Peyer's patch (tissue), 4 donors: ENCODE data around the gene OPCML.

ENCODE experiments used
- CTCF ChIP-seq, 6 experiments: fragments of 450-650 bp in 4 of 6; fragments of 200-600 bp in 2 of 6; sonication (generic) in 1 of 6; IDR thresholded peaks; one replicate each; pipeline ENCODE4 v1.5.1; 2017 to 2019; ENCODE audit warnings: antibody characterized with exemption in 6 of 6, mild to moderate bottlenecking in 3 of 6, moderate library complexity in 1 of 6
- POLR2A ChIP-seq, 2 donors: fragments of 450-650 bp; IDR thresholded peaks; one replicate each; pipeline ENCODE4 v1.5.1; 2017; ENCODE audit warnings: antibody characterized with exemption in 2 of 2, mild to moderate bottlenecking in 2 of 2, moderate library complexity in 2 of 2

- no peak for TF ChIP-seq POLR2A (IDR thresholded peaks at IDR 0.05)
- no peak for TF ChIP-seq CTCF (IDR thresholded peaks at IDR 0.05)
These were observed 739.8 kb downstream of the OPCML start for GRCh38 chr11:132792341-132793140.
